ENCODE data around the gene COL27A1. TPM values are rescaled to one million over a fixed set of nuclear protein-coding genes. Genes with fewer than 3 reads are reported as not detected.

The COL27A1 gene
- total RNA-seq, 1 experiment from 2014 or later, result not detected

GRCh38 chr9:114303571-114303970, 148.2 kb downstream of the COL27A1 start:
- H4K20me1 ChIP-seq (ENCODE audit: insufficient read depth, low read depth, low read length), result no peaks in the 10 kb centered on the region

GRCh38 chr9:114303977-114304376, 148.6 kb downstream of the COL27A1 start:
- Histone ChIP-seq H3K9me2 (replicated peaks; ENCODE audit: insufficient read depth, low read length) (no peaks in the 10 kb centered on the region), H3K4me1 (ENCODE audit: low read length) (no peaks in the 10 kb centered on the region), H2AFZ (ENCODE audit: low read length) (no peak overlapping the region), H3K27ac (ENCODE audit: low read length) (no peak overlapping the region), H3K4me3 (ENCODE audit: low read length) (no peak overlapping the region), H3K79me2 (ENCODE audit: low read length) (no peaks in the 10 kb centered on the region), H3K36me3 (ENCODE audit: insufficient read depth, low read length) (no peaks in the 10 kb centered on the region), H3K4me2 (ENCODE audit: low read depth, low read length, poor library complexity, severe bottlenecking) (no peak overlapping the region), H3K9me3 (ENCODE audit: low read length) (no peaks in the 10 kb centered on the region), H3K27me3 (ENCODE audit: low read length) (no peaks in the 10 kb centered on the region), H4K20me1 (ENCODE audit: insufficient read depth, low read depth, low read length) (no peaks in the 10 kb centered on the region), H3K9ac (ENCODE audit: low read length) (no peak overlapping the region)
- no peak for DNase-seq

More at GRCh38 chr9:114303571-114303970, 148.2 kb downstream of the COL27A1 start:
- Histone ChIP-seq H3K4me2 (ENCODE audit: low read depth, low read length, poor library complexity, severe bottlenecking) (no peak overlapping the region), H3K27ac (ENCODE audit: low read length) (no peak overlapping the region), H3K27me3 (ENCODE audit: low read length) (no peaks in the 10 kb centered on the region), H3K4me1 (ENCODE audit: low read length) (no peaks in the 10 kb centered on the region), H3K9ac (ENCODE audit: low read length) (no peak overlapping the region), H3K9me2 (replicated peaks; ENCODE audit: insufficient read depth, low read length) (no peaks in the 10 kb centered on the region), H3K4me3 (ENCODE audit: low read length) (no peak overlapping the region), H2AFZ (ENCODE audit: low read length) (no peak overlapping the region), H3K79me2 (ENCODE audit: low read length) (no peaks in the 10 kb centered on the region), H3K36me3 (ENCODE audit: insufficient read depth, low read length) (no peaks in the 10 kb centered on the region), H3K9me3 (ENCODE audit: low read length) (no peaks in the 10 kb centered on the region)
- no peak for DNase-seq

DNA sequence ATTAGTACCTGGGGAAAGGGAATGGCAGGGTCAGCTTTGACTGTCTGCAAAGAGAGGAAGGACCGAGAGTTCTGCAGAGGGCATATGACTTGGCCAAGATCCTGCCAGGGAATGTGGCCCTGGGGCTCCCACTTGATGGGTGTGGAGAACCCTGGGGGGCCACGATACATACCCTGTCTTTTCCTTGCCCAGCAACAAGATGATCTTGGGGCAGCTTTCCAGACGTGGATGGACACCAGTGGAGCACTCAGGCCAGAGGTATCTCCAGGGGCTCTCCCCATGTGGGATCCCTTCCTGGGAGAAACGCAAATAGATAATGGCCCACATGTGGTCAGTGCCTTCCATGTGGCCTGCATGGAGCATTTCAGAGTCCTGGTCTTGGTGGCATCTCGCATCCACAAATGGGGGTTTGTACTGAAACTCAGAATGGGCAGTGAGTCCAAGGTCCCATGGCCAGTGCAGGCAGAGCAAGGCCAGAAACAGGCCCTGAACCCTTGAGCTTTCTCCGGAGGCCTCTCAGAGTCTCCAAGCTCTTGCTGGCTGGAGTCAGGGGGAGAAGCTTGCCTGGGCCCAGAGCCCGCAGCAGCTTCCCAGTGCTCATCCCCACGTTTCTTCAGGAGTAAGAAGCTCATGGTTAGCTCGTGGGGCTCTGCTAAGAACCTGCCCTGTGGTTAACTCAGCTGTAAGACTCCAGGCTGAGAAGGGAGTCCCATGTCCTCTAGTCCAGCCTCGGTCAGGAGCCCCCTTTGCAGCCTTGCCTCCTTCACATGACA, 149.3 kb downstream of the COL27A1 start:
- Histone ChIP-seq H3K79me2 (ENCODE audit: low read length) (no peaks in the 10 kb centered on the region), H3K27me3 (ENCODE audit: low read length) (no peaks in the 10 kb centered on the region), H3K4me1 (ENCODE audit: low read length) (no peaks in the 10 kb centered on the region), H3K27ac (ENCODE audit: low read length) (no peak overlapping the region), H3K9ac (ENCODE audit: low read length) (no peak overlapping the region), H3K9me3 (ENCODE audit: low read length) (no peaks in the 10 kb centered on the region), H3K4me3 (ENCODE audit: low read length) (no peak overlapping the region), H4K20me1 (ENCODE audit: insufficient read depth, low read depth, low read length) (no peaks in the 10 kb centered on the region), H3K36me3 (ENCODE audit: insufficient read depth, low read length) (no peaks in the 10 kb centered on the region), H3K9me2 (replicated peaks; ENCODE audit: insufficient read depth, low read length) (no peaks in the 10 kb centered on the region), H2AFZ (ENCODE audit: low read length) (no peak overlapping the region), H3K4me2 (ENCODE audit: low read depth, low read length, poor library complexity, severe bottlenecking) (no peak overlapping the region)
- DNase-seq, result no peak

DNA sequence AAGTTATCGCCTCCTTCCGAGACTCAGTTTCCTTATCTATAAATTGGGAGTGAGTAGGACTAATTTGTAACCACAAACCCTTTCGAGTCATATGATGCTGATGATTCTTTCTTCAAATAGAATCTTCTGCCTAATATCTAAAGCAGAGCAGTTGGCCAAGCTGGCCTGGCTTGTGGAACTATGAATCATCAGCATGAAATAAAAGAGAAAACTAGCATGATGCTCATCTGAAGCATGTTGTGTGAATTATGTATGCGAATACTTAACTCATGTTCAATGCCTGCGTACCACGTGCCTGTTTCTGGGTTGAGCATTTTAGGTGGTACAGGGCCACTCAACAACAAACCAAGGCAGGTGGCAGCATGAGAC, 152.5 kb downstream of the COL27A1 start:
- Histone ChIP-seq H4K20me1 (ENCODE audit: insufficient read depth, low read depth, low read length) (no peaks in the 10 kb centered on the region), H3K9ac (ENCODE audit: low read length) (no peak overlapping the region), H3K27ac (ENCODE audit: low read length) (no peak overlapping the region), H3K9me3 (ENCODE audit: low read length) (no peaks in the 10 kb centered on the region), H2AFZ (ENCODE audit: low read length) (no peak overlapping the region), H3K4me1 (ENCODE audit: low read length) (no peaks in the 10 kb centered on the region), H3K27me3 (ENCODE audit: low read length) (no peaks in the 10 kb centered on the region), H3K79me2 (ENCODE audit: low read length) (no peaks in the 10 kb centered on the region), H3K9me2 (replicated peaks; ENCODE audit: insufficient read depth, low read length) (no peaks in the 10 kb centered on the region), H3K4me3 (ENCODE audit: low read length) (no peak overlapping the region), H3K4me2 (ENCODE audit: low read depth, low read length, poor library complexity, severe bottlenecking) (no peak overlapping the region), H3K36me3 (ENCODE audit: insufficient read depth, low read length) (no peaks in the 10 kb centered on the region)
- no peak for DNase-seq

- Histone ChIP-seq H4K20me1 (ENCODE audit: insufficient read depth, low read depth, low read length) (no peaks in the 10 kb centered on the region), H3K9ac (ENCODE audit: low read length) (no peak overlapping the region)
- no peak for DNase-seq
Measured at GRCh38 chr9:114308361-114308950, 153.1 kb downstream of the COL27A1 start.

GRCh38 chr9:114309096-114309495, 153.8 kb downstream of the COL27A1 start:
- DNase-seq, result no peak
- H3K4me3 ChIP-seq (ENCODE audit: low read length), result no peak overlapping the region

More at GRCh38 chr9:114308361-114308950, 153.1 kb downstream of the COL27A1 start:
- H3K79me2 ChIP-seq (ENCODE audit: low read length), result no peaks in the 10 kb centered on the region
- H2AFZ ChIP-seq (ENCODE audit: low read length), result no peak overlapping the region
- H3K27ac ChIP-seq (ENCODE audit: low read length), result no peak overlapping the region
- H3K4me2 ChIP-seq (ENCODE audit: low read depth, low read length, poor library complexity, severe bottlenecking), result no peak overlapping the region
- no peaks in the 10 kb centered on the region for H3K9me2 ChIP-seq (replicated peaks; ENCODE audit: insufficient read depth, low read length)
- no peak overlapping the region for H3K4me3 ChIP-seq (ENCODE audit: low read length)
- H3K36me3 ChIP-seq (ENCODE audit: insufficient read depth, low read length), result no peaks in the 10 kb centered on the region
- no peaks in the 10 kb centered on the region for H3K27me3 ChIP-seq (ENCODE audit: low read length)
- H3K4me1 ChIP-seq (ENCODE audit: low read length), result no peaks in the 10 kb centered on the region
- no peaks in the 10 kb centered on the region for H3K9me3 ChIP-seq (ENCODE audit: low read length)

GRCh38 chr9:114310471-114311450, 155.4 kb downstream of the COL27A1 start:
- Histone ChIP-seq H3K4me3 (ENCODE audit: low read length) (no peak overlapping the region), H3K27ac (ENCODE audit: low read length) (no peak overlapping the region), H3K9me2 (replicated peaks; ENCODE audit: insufficient read depth, low read length) (no peaks in the 10 kb centered on the region), H3K36me3 (ENCODE audit: insufficient read depth, low read length) (no peaks in the 10 kb centered on the region), H3K79me2 (ENCODE audit: low read length) (no peaks in the 10 kb centered on the region), H2AFZ (ENCODE audit: low read length) (no peak overlapping the region), H4K20me1 (ENCODE audit: insufficient read depth, low read depth, low read length) (no peaks in the 10 kb centered on the region), H3K4me1 (ENCODE audit: low read length) (no peaks in the 10 kb centered on the region), H3K9me3 (ENCODE audit: low read length) (no peaks in the 10 kb centered on the region), H3K9ac (ENCODE audit: low read length) (no peak overlapping the region), H3K4me2 (ENCODE audit: low read depth, low read length, poor library complexity, severe bottlenecking) (no peak overlapping the region), H3K27me3 (ENCODE audit: low read length) (no peaks in the 10 kb centered on the region)
- DNase-seq, result no peak

More at GRCh38 chr9:114309096-114309495, 153.8 kb downstream of the COL27A1 start:
- no peak overlapping the region for H3K9ac ChIP-seq (ENCODE audit: low read length)
- H3K9me2 ChIP-seq (replicated peaks; ENCODE audit: insufficient read depth, low read length), result no peaks in the 10 kb centered on the region
- no peaks in the 10 kb centered on the region for H3K4me1 ChIP-seq (ENCODE audit: low read length)
- no peaks in the 10 kb centered on the region for H3K36me3 ChIP-seq (ENCODE audit: insufficient read depth, low read length)
- no peaks in the 10 kb centered on the region for H3K9me3 ChIP-seq (ENCODE audit: low read length)
- no peaks in the 10 kb centered on the region for H4K20me1 ChIP-seq (ENCODE audit: insufficient read depth, low read depth, low read length)
- no peaks in the 10 kb centered on the region for H3K79me2 ChIP-seq (ENCODE audit: low read length)
- no peak overlapping the region for H2AFZ ChIP-seq (ENCODE audit: low read length)
- H3K27me3 ChIP-seq (ENCODE audit: low read length), result no peaks in the 10 kb centered on the region
- H3K27ac ChIP-seq (ENCODE audit: low read length), result no peak overlapping the region
- no peak overlapping the region for H3K4me2 ChIP-seq (ENCODE audit: low read depth, low read length, poor library complexity, severe bottlenecking)

All from Karpas-422 (cell line).